ENCODE measurements around the gene KCNQ1.
"Not testable (repeated sequence)": the region's sequence is repeated elsewhere in the genome, so short reads cannot be mapped to it uniquely, and the experiment has no call there.

The KCNQ1 gene

DNA sequence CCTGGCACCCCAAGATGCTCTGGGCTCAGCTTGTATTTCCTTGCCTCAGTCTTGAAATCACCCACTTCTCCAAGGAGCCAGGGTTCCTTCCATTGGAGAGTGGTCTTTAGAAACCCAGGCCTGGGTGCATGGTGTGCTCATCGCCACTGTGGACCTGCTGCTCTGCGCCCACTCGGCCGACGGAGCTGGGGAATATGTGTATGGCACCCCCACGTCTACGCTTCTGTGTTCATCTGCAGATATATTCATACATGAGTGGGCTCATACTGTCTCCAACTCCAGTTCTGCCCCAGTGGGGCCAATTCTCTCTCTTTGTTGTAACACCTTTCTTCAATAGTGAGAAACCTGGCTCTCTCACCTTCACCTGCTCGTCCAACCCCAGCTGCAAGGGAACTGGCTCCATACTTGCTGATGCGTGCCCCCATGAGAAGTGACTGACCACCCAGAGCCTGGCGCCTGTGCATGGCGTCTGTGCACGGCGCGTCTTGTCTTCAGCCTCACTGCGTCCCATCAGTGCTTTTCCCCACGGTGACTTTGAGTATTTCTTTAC, 39.8 kb downstream of the KCNQ1 start:
- Histone ChIP-seq H3K9ac (ENCODE audit: low read length) (no peak overlapping the region), H3K9me2 (ENCODE audit: low read depth, low read length) (no peaks in the 10 kb centered on the region), H3F3A (ENCODE audit: insufficient read depth, low read length) (no peaks in the 10 kb centered on the region), H3K79me2 (ENCODE audit: insufficient read depth, low read length) (no peaks in the 10 kb centered on the region), H4K20me1 (ENCODE audit: insufficient read depth, low read length) (no peaks in the 10 kb centered on the region), H3K4me1 (ENCODE audit: insufficient read depth, low read length, severe bottlenecking) (no peaks in the 10 kb centered on the region), H3K27me3 (ENCODE audit: insufficient read depth, low read length) (no peaks in the 10 kb centered on the region; the same call in 1 of the 2 replicates), H3K27ac (ENCODE audit: low read depth, low read length, poor library complexity, severe bottlenecking) (no peak overlapping the region), H3K9me3 (ENCODE audit: low read length) (peaks cover 9% of the 10 kb centered on the region; the same call in 1 of the 2 replicates), H3K4me3 (ENCODE audit: low read depth, low read length, poor library complexity, severe bottlenecking) (no peak overlapping the region), H3K4me2 (ENCODE audit: low read length) (no peak overlapping the region), H3K36me3 (ENCODE audit: insufficient read depth, low read length) (no peaks in the 10 kb centered on the region), H2AFZ (ENCODE audit: low read length) (no peak overlapping the region)
- no peak for TF ChIP-seq EZH2 (IDR thresholded peaks at IDR 0.05; ENCODE audit: borderline replicate concordance, low read length)
- TF ChIP-seq, protein P1, sequence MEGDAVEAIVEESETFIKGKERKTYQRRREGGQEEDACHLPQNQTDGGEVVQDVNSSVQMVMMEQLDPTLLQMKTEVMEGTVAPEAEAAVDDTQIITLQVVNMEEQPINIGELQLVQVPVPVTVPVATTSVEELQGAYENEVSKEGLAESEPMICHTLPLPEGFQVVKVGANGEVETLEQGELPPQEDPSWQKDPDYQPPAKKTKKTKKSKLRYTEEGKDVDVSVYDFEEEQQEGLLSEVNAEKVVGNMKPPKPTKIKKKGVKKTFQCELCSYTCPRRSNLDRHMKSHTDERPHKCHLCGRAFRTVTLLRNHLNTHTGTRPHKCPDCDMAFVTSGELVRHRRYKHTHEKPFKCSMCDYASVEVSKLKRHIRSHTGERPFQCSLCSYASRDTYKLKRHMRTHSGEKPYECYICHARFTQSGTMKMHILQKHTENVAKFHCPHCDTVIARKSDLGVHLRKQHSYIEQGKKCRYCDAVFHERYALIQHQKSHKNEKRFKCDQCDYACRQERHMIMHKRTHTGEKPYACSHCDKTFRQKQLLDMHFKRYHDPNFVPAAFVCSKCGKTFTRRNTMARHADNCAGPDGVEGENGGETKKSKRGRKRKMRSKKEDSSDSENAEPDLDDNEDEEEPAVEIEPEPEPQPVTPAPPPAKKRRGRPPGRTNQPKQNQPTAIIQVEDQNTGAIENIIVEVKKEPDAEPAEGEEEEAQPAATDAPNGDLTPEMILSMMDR (IDR thresholded peaks at IDR 0.05; ENCODE audit: low read length): no peak

DNA sequence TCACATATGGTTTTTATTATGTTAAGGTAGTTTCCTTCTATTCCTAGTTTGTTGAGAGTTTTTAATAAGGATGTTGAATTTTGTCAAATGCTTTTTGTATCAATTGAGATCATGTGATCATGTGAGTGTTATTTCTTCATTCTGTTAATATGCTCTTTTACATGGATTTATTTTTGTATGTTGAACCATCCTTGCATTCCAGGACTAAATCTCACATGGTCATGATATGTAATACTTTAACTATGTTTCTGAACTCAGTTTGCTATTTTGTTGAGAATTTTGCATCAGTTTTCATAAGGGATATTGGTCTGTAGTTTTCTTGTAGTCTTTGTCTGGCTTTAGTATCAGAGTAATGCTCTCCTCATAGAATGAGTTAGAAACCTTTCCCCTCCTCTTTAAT, 43.2 kb downstream of the KCNQ1 start:
- Histone ChIP-seq H3K4me3 (ENCODE audit: low read depth, low read length, poor library complexity, severe bottlenecking) (no peak overlapping the region), H3F3A (ENCODE audit: insufficient read depth, low read length) (no peaks in the 10 kb centered on the region), H3K36me3 (ENCODE audit: insufficient read depth, low read length) (no peaks in the 10 kb centered on the region), H3K79me2 (ENCODE audit: insufficient read depth, low read length) (no peaks in the 10 kb centered on the region), H3K9ac (ENCODE audit: low read length) (no peak overlapping the region), H3K9me2 (ENCODE audit: low read depth, low read length) (no peaks in the 10 kb centered on the region), H3K27ac (ENCODE audit: low read depth, low read length, poor library complexity, severe bottlenecking) (no peak overlapping the region), H3K4me2 (ENCODE audit: low read length) (no peak overlapping the region), H3K27me3 (ENCODE audit: insufficient read depth, low read length) (no peaks in the 10 kb centered on the region), H2AFZ (ENCODE audit: low read length) (no peak overlapping the region), H4K20me1 (ENCODE audit: insufficient read depth, low read length) (no peaks in the 10 kb centered on the region), H3K4me1 (ENCODE audit: insufficient read depth, low read length, severe bottlenecking) (no peaks in the 10 kb centered on the region), H3K9me3 (ENCODE audit: low read length) (peaks cover 9% of the 10 kb centered on the region; the same call in 1 of the 2 replicates)
- TF ChIP-seq, protein P1 (IDR thresholded peaks at IDR 0.05; ENCODE audit: low read length): no peak
- no peak for TF ChIP-seq EZH2 (IDR thresholded peaks at IDR 0.05; ENCODE audit: borderline replicate concordance, low read length)

DNA sequence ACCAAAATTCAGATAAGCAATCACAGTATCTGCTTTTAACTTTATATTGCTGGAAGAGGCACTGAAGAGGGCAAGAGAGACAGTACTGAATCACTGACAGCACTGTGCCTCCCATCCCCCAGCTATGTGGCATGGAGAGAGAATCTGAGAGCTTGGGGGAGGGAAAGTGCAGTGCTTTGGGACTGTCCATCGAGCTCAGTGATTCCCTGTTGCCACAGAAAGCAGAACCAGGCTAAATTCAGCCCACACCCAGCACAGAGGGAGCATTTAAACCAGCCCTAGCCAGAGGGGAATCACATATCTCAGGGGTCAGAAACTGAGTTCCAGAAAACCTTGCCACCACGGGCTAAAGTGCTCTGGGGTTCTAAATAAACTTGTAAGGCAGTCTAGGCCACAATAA, 44.3 kb downstream of the KCNQ1 start:
- Histone ChIP-seq H2AFZ (ENCODE audit: low read length) (no peak overlapping the region), H3K9me2 (ENCODE audit: low read depth, low read length) (no peaks in the 10 kb centered on the region), H3K4me2 (ENCODE audit: low read length) (no peak overlapping the region), H3K27ac (ENCODE audit: low read depth, low read length, poor library complexity, severe bottlenecking) (no peak overlapping the region), H3K9me3 (ENCODE audit: low read length) (peaks cover 9% of the 10 kb centered on the region; the same call in 1 of the 2 replicates), H3K79me2 (ENCODE audit: insufficient read depth, low read length) (no peaks in the 10 kb centered on the region), H3K36me3 (ENCODE audit: insufficient read depth, low read length) (no peaks in the 10 kb centered on the region), H3K27me3 (ENCODE audit: insufficient read depth, low read length) (no peaks in the 10 kb centered on the region), H4K20me1 (ENCODE audit: insufficient read depth, low read length) (no peaks in the 10 kb centered on the region), H3K9ac (ENCODE audit: low read length) (no peak overlapping the region), H3F3A (ENCODE audit: insufficient read depth, low read length) (no peaks in the 10 kb centered on the region), H3K4me3 (ENCODE audit: low read depth, low read length, poor library complexity, severe bottlenecking) (no peak overlapping the region), H3K4me1 (ENCODE audit: insufficient read depth, low read length, severe bottlenecking) (no peaks in the 10 kb centered on the region)
- TF ChIP-seq, protein P1 (IDR thresholded peaks at IDR 0.05; ENCODE audit: low read length): no peak
- no peak for TF ChIP-seq EZH2 (IDR thresholded peaks at IDR 0.05; ENCODE audit: borderline replicate concordance, low read length)

DNA sequence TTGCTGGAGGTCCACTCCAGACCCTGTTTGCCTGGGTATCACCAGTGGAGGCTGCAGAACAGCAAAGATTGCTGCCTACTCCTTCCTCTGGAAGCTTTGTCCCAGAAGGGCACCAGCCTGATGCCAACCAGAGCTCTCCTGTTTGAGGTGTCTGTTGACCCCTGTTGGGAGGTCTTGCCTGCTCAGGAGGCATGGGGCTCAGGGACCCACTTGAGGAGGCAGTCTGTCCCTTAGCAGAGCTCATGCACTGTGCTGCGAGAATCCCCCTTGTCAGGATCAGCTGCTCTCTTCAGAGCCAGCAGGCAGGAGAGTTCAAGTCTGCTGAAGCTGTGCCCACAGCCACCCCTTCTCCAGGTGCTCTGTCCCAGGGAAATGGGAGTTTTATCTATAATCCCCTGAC, 53.1 kb downstream of the KCNQ1 start:
- H3K27ac ChIP-seq (ENCODE audit: low read depth, low read length, poor library complexity, severe bottlenecking); H3K36me3 ChIP-seq (ENCODE audit: insufficient read depth, low read length); H3F3A ChIP-seq (ENCODE audit: insufficient read depth, low read length); H3K9ac ChIP-seq (ENCODE audit: low read length); H3K4me1 ChIP-seq (ENCODE audit: insufficient read depth, low read length, severe bottlenecking); H3K4me3 ChIP-seq (ENCODE audit: low read depth, low read length, poor library complexity, severe bottlenecking); H3K9me3 ChIP-seq (ENCODE audit: low read length); H4K20me1 ChIP-seq (ENCODE audit: insufficient read depth, low read length); H3K79me2 ChIP-seq (ENCODE audit: insufficient read depth, low read length); H3K9me2 ChIP-seq (ENCODE audit: low read depth, low read length); H3K4me2 ChIP-seq (ENCODE audit: low read length); H2AFZ ChIP-seq (ENCODE audit: low read length); H3K27me3 ChIP-seq (ENCODE audit: insufficient read depth, low read length): not testable (repeated sequence)
